SK-N-SH treated with all-trans-retinoic acid at 6 μM for 48 hours (cell line): ENCODE data around the gene PSMB1.

Source experiments
- ATAC-seq: fragments of 200-7000 bp; cut with Tn5 transposase; 3 replicates; pipeline ENCODE4 v1.9.1; 2020; ENCODE audit warnings: mild to moderate bottlenecking, moderate library complexity
- ARNTL ChIP-seq: fragments of 450-650 bp; formaldehyde crosslinking; IDR thresholded peaks from 2 replicates; pipeline ENCODE4 v1.5.0; 2020; ENCODE audit warnings: low read depth, mild to moderate bottlenecking, moderate library complexity, borderline replicate concordance
- BACH2 ChIP-seq: fragments of 250-450 bp; sonication (Bioruptor Pico); IDR thresholded peaks from 2 replicates; pipeline ENCODE4 v1.9.0; 2021; ENCODE audit warnings: mild to moderate bottlenecking, borderline replicate concordance
- CSRNP3 ChIP-seq: fragments of 250-450 bp; sonication (Bioruptor Pico); IDR thresholded peaks from 2 replicates; pipeline ENCODE4 v1.5.1; 2021; ENCODE audit warnings: mild to moderate bottlenecking, moderate library complexity
- ESRRG ChIP-seq: fragments of 250-450 bp; sonication (Bioruptor Pico); IDR thresholded peaks from 2 replicates; pipeline ENCODE4 v1.6.1; 2021; ENCODE audit warnings: mild to moderate bottlenecking
- ISL1 ChIP-seq: fragments of 250-450 bp; sonication (Bioruptor Pico); IDR thresholded peaks from 2 replicates; pipeline ENCODE4 v2.1.2; 2022; ENCODE audit warnings: mild to moderate bottlenecking, moderate library complexity
- PATZ1 ChIP-seq: fragments of 250-450 bp; sonication (Bioruptor Pico); IDR thresholded peaks from 2 replicates; pipeline ENCODE4 v1.8.0; 2020; ENCODE audit warnings: mild to moderate bottlenecking, moderate library complexity, borderline replicate concordance
- PPARA ChIP-seq: fragments of 250-450 bp; sonication (Bioruptor Pico); IDR thresholded peaks from 2 replicates; pipeline ENCODE4 v1.5.0; 2020; ENCODE audit warnings: mild to moderate bottlenecking, borderline replicate concordance
- RARB ChIP-seq: fragments of 250-450 bp; sonication (Bioruptor Pico); IDR thresholded peaks from 2 replicates; pipeline ENCODE4 v1.8.0; 2021; ENCODE audit warnings: mild to moderate bottlenecking, moderate library complexity
- SNAI2 ChIP-seq: fragments of 250-450 bp; sonication (Bioruptor Pico); IDR thresholded peaks from 2 replicates; pipeline ENCODE4 v1.5.0; 2020; ENCODE audit warnings: mild to moderate bottlenecking, moderate library complexity
- TCF4 ChIP-seq: fragments of 250-450 bp; sonication (Bioruptor Pico); IDR thresholded peaks from 2 replicates; pipeline ENCODE4 v1.8.0; 2021; ENCODE audit warnings: mild to moderate bottlenecking, moderate library complexity, borderline replicate concordance
- TOX ChIP-seq: fragments of 250-450 bp; sonication (Bioruptor Pico); IDR thresholded peaks from 2 replicates; pipeline ENCODE4 v1.8.0; 2021; ENCODE audit warnings: mild to moderate bottlenecking, moderate library complexity, borderline replicate concordance
- ZC3H10 ChIP-seq: fragments of 250-450 bp; sonication (Bioruptor Pico); IDR thresholded peaks from 2 replicates; pipeline ENCODE4 v1.5.1; 2021; ENCODE audit warnings: mild to moderate bottlenecking, moderate library complexity
- ZFP3 ChIP-seq: fragments of 250-450 bp; sonication (Bioruptor Pico); IDR thresholded peaks from 2 replicates; pipeline ENCODE4 v1.5.0; 2020; ENCODE audit warnings: mild to moderate bottlenecking, moderate library complexity
- ZFP30 ChIP-seq: fragments of 450-650 bp; formaldehyde crosslinking; IDR thresholded peaks from 2 replicates; pipeline ENCODE4 v1.5.0; 2022; ENCODE audit warnings: mild to moderate bottlenecking, moderate library complexity
- ZNF565 ChIP-seq: fragments of 450-650 bp; formaldehyde crosslinking; conservative IDR thresholded peaks from 2 replicates; pipeline ENCODE4 v1.5.0; 2020; ENCODE audit warnings: low read depth, mild to moderate bottlenecking, moderate library complexity
- ZNF70 ChIP-seq: fragments of 450-650 bp; formaldehyde crosslinking; IDR thresholded peaks from 2 replicates; pipeline ENCODE4 v1.5.0; 2020; ENCODE audit warnings: mild to moderate bottlenecking, moderate library complexity
- TF ChIP-seq, protein P1 (sequence below): fragments of 250-450 bp; sonication (Bioruptor Pico); IDR thresholded peaks from 2 replicates; pipeline ENCODE4 v1.5.0; 2020; ENCODE audit warnings: mild to moderate bottlenecking, moderate library complexity
- TF ChIP-seq, protein P2 (sequence below): fragments of 250-450 bp; sonication (Bioruptor Pico); IDR thresholded peaks from 2 replicates; pipeline ENCODE4 v1.8.0; 2021; ENCODE audit warnings: low read depth, mild to moderate bottlenecking, moderate library complexity, borderline replicate concordance

The PSMB1 gene

GRCh38 chr6:170533792-170534191, 19.3 kb downstream of the PSMB1 start:
- ATAC-seq, result no peak

DNA sequence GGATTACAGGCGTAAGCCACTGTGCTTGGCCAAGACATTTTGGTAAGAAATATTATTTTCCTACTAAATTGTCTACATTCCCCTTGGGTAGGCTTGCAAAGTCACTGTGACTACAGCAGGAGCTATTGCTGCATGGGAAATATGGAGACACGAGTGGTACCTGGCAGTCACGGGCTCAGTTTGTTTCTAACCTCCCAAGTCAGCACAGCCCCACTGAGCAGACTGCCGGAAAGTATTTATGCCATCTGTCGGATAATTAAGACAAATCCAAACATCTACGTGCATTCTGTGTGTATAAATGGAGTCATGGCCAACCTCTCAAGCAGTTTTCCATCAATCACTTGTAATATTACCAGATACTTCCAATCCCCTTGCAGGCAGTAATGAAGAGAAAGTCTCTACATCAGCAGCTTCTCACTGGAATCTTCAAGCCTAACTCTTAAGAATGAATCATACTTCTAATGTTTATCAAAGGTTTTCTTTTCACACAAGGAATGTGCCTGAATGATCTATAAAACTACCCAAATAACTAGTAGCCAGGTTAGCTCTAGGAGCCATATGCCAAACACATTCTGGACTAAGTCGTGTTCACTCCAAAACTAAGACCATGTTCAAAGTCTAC, 20.1 kb downstream of the PSMB1 start:
- no peak for TF ChIP-seq CSRNP3
- TF ChIP-seq PPARA (CRISPR knock-in tag), result no peak
- TF ChIP-seq RARB (CRISPR knock-in tag), result no peak
- TF ChIP-seq, protein P1, sequence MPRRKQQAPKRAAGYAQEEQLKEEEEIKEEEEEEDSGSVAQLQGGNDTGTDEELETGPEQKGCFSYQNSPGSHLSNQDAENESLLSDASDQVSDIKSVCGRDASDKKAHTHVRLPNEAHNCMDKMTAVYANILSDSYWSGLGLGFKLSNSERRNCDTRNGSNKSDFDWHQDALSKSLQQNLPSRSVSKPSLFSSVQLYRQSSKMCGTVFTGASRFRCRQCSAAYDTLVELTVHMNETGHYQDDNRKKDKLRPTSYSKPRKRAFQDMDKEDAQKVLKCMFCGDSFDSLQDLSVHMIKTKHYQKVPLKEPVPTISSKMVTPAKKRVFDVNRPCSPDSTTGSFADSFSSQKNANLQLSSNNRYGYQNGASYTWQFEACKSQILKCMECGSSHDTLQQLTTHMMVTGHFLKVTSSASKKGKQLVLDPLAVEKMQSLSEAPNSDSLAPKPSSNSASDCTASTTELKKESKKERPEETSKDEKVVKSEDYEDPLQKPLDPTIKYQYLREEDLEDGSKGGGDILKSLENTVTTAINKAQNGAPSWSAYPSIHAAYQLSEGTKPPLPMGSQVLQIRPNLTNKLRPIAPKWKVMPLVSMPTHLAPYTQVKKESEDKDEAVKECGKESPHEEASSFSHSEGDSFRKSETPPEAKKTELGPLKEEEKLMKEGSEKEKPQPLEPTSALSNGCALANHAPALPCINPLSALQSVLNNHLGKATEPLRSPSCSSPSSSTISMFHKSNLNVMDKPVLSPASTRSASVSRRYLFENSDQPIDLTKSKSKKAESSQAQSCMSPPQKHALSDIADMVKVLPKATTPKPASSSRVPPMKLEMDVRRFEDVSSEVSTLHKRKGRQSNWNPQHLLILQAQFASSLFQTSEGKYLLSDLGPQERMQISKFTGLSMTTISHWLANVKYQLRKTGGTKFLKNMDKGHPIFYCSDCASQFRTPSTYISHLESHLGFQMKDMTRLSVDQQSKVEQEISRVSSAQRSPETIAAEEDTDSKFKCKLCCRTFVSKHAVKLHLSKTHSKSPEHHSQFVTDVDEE (CRISPR knock-in tag), result no peak
- TF ChIP-seq ZC3H10 (CRISPR knock-in tag), result no peak
- no peak for TF ChIP-seq ISL1 (CRISPR knock-in tag)
- no peak for TF ChIP-seq PATZ1
- TF ChIP-seq ZNF70 (CRISPR knock-in tag), result no peak
- no peak for TF ChIP-seq TOX (CRISPR knock-in tag)
- no peak for TF ChIP-seq ARNTL (CRISPR knock-in tag)
- no peak for TF ChIP-seq BACH2 (CRISPR knock-in tag)
- TF ChIP-seq, protein P2, sequence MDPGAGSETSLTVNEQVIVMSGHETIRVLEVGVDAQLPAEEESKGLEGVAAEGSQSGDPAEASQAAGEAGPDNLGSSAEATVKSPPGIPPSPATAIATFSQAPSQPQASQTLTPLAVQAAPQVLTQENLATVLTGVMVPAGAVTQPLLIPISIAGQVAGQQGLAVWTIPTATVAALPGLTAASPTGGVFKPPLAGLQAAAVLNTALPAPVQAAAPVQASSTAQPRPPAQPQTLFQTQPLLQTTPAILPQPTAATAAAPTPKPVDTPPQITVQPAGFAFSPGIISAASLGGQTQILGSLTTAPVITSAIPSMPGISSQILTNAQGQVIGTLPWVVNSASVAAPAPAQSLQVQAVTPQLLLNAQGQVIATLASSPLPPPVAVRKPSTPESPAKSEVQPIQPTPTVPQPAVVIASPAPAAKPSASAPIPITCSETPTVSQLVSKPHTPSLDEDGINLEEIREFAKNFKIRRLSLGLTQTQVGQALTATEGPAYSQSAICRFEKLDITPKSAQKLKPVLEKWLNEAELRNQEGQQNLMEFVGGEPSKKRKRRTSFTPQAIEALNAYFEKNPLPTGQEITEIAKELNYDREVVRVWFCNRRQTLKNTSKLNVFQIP (CRISPR knock-in tag), result no peak
- TF ChIP-seq ZNF565 (CRISPR knock-in tag), result no peak
- TF ChIP-seq ZFP30, result no peak
- no peak for TF ChIP-seq TCF4 (CRISPR knock-in tag)
- TF ChIP-seq SNAI2 (CRISPR knock-in tag), result no peak
- ATAC-seq, result no peak

More at GRCh38 chr6:170533792-170534191, 19.3 kb downstream of the PSMB1 start:
- TF ChIP-seq TCF4 (CRISPR knock-in tag) (no peak), ZC3H10 (CRISPR knock-in tag) (no peak), TOX (CRISPR knock-in tag) (no peak), PPARA (CRISPR knock-in tag) (no peak), ZFP30 (no peak), ISL1 (CRISPR knock-in tag) (no peak), ZNF70 (CRISPR knock-in tag) (no peak), ESRRG (CRISPR knock-in tag) (no peak), PATZ1 (no peak), SNAI2 (CRISPR knock-in tag) (no peak), ZFP3 (CRISPR knock-in tag) (no peak)
- TF ChIP-seq, protein P1 (CRISPR knock-in tag), result no peak
